Measurements from ENCODE around the gene MYH16.
"Not testable (repeated sequence)": the region's sequence is repeated elsewhere in the genome, so short reads cannot be mapped to it uniquely, and the experiment has no call there.

MYH16 gene

DNA sequence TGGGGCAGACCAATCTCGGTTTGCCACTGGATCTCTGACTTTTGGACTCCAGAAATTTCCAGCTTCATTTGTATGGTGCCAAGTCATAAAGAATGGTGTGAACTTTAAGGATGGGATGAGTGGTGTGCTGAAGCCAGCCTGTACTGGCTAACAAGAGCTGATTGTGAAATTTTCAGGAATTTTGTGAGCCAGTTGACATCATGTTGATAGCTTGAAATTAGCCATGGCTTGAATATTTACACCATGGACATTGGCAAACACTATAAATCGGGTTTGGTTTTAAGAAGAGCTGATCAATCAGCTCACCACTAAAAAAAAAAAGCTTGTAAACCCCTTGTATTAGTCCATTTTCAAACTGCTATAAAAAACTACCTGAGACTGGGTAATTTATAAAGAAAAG is 14.1 kb upstream of the MYH16 start:
- DNase-seq (ENCODE audit: low read depth): no peak

DNA sequence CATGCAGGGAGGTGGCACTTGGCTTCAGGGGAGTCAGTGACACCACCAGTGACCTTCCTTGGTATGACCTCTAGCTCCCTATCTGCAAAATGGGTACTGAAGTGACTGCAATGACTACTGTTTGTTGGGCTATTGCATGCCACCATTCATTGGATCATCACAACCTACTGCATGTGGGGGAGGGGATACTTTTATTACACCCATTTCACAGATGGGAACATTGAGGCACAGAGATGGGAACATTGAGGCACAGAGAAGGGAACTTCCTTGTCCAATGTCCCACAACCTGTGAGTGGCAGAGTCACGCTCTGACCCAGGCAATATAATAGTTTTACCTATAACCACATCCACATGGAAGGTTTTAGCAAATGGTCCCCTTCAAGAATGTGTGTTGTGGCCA is 12.2 kb upstream of the MYH16 start:
- no peak for DNase-seq (ENCODE audit: low read depth)

DNA sequence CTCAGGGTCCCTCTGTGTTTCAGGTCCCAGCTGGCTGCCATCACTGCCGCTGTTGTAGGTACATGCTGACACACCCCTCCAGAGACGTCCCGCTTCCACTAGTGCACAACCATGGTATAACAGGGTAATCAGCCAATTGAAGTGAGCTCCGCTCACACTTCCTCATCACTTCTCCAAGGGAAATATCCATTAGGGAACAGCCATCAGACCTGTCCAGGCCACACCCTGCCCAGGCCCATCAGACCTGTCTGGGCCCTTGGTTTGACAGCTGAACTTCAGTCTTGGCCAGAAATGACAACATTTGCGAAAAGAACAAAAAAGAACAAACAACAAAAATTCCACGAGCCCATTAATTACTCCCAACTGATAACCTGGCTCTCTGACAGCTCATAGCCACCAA is 11.0 kb upstream of the MYH16 start:
- no peak for DNase-seq (ENCODE audit: low read depth)

DNA sequence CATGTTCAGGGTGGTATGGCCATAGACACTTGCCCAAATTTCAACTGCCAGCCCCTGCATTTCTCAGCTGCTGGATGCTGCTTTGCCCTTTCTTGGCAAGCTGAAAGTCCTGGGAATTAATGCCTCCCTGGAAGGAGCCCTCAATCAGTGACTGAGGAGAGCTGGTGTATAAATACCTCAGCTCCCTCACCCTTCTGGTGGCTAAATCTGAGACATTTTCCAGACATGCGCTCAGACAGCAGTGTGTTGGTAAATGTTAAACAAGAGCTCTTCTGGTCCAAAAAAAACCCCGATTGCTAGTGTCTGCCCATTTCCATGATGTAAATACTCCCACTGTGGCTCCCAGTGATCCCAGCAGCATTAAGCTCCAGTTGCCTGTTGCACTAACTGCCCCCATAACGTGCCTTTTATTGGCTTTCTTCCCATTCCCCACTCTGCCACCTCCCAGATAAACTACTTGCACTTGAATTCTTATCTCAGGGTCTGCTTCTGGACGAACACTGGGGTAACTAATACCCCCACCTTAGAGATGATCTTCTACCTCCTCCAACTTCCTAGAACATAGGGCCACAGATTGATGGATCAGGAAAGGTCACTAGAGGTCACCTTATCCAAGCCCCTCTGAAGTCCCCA is 6.7 kb upstream of the MYH16 start:
- DNase-seq (ENCODE audit: low read depth): no peak

DNA sequence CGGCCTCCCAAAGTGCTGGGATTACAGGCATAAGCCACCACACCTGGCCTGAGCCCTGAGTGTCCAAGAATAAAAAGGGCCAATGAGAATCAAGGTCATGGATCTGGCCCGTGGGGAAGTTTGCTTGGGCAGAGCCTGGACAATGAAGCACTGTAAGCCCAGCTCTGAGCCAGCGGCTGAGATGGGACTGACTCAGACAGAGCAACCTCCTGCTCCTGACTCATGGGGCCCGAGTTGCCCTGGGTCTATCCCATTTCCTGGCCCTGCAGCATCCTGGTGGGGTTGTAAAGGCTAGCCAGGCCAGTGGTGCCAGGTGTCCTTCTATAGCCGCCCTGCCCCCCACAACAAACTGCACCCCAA is 5.2 kb upstream of the MYH16 start:
- no peak for DNase-seq (ENCODE audit: low read depth)

DNA sequence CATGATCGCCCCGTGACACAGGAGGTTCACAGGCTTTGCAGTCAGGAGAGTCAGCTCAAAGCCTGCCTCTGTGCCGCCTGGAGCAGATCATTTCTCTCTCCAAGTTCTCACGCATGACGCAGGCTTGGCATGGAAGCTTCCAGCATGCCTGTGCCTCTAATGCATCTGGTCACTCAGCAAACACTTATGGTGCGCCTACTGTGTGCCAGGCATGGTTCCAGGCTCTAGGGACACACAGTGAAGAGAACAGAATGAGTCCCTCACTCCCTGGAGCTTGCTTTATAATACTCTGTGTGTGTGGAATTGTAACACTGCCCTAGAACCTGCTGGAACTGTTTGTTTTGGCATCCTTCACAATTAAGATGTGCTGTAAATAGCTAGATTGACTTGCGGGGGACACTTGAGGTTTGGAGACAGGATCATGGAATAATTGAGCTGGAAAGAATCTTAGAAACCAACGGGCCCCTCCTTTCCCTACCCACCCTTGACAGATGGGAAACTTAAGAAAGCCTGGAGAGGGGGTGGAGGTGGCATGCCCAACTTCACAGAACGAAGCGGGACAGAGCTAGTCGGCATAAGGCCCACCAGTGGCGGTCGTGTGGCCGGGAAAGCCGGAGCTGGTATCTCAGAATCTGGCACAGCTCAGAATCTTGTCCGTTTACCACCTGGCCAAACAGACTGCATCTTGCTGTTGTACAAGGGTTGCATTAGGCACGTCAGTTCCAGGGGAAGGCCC is 4.6 kb upstream of the MYH16 start:
- DNase-seq (ENCODE audit: low read depth): no peak

DNA sequence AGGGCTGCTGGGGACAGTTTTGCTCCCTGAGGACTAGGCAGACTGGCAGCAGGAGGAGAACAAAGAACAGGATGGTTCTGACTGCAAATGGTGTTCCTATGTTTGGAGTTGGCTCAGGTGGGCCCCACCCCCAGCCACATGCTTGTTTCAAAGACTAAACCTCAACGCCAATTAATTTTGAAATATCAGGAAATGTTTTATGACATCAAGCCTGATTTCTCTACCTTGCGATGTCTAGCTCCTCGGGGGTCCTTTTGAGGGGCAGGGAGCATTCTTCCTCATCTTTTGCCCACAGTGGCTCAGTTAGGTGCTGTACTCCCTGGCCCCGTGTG is 4.1 kb upstream of the MYH16 start:
- DNase-seq (ENCODE audit: low read depth): no peak

DNA sequence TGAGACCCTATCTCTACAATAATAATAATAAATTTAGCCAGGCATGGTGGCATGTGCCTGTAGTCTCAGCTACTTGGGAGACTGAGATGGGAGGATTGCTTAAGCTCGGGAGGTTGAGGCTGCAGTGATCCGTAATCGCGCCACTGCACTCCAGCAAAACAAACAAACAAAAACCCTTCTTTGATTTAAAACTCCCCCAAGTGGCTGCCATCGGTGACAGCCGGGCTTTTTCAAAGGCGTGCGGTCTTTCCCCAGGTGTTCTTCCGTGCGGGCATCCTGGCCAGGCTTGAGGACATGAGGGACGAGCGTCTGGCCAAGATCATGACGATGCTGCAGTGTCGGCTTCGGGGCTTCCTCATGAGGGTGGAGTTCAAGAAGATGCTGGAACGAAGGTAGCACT is 1.9 kb upstream of the MYH16 start:
- DNase-seq (ENCODE audit: low read depth): no peak

DNA sequence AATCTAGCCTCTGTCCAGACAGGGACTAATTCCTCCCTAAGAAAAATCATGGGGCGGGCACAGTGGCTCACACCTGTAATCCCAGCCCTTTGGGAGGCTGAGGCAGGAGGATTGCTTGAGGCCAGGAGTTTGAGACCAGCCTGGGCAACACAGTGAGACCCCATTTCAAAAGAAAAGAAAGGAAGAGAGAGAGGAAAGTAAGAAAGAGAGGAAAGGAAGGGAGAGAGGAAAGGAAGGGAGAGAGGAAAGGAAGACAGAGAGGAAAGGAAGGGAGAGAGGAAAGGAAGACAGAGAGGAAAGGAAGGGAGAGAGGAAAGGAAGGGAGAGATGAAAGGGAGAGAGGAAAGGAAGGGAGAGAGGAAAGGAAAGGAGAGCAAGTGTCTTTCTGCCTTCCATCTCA is 922 bp downstream of the MYH16 start:
- not testable (repeated sequence) for DNase-seq (ENCODE audit: low read depth)

DNA sequence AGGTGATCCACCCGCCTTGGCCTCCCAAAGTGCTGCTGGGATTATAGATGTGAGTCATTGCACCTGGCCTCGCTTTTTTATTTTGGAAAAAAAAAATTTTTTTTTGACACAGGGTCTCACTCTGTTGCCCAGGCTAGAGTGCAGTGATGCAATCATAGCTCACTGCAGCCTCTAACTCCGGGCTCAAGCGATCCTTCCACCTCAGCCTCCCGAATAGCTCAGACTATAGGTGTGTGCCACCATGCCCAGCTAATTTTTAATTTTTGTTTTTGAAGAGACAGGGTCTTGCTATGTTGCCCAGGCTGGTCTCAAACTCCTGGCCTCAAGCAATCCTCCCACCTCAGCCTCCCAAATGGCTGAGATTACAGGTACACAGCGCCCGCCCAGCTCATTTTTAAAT is 2.3 kb downstream of the MYH16 start:
- DNase-seq (ENCODE audit: low read depth): not testable (repeated sequence)

DNA sequence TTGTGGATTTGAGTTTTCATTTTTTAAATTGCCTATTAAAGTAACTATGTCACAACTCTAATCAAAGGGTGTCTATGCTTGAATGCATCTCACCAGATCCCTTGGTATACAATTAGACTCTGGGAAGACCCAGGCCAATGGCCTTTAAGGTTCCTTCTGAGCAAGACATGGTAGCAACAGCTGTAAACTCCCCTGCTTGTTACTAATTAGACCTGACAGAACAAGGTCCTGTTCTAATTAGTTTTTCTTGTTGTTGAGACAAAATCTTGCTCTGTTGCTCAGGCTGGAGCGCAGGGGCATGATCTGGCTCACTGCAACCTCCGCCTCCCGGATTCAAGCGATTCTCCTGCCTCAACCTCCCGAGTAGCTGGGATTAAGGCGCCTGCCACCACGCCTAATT is 2.9 kb downstream of the MYH16 start:
- DNase-seq (ENCODE audit: low read depth): no peak

DNA sequence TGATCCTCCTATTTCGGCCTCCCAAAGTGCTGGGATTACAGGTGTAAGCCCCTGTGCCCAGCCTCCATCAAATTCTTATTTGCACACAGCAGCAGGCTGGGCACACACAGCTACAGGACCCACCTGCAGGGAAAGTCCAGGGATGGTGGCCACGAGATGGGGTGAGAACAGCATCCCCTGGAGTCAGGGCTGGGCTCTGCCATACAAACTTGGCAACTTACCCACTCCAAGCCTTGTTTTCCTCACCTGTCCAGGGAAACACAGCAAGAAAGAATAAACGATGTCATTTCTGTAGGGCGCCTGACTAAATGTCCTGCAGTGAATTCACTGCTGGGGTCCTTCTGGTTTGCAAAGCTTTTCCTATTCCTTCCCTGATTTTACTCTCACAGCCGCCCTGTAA is 5.5 kb downstream of the MYH16 start:
- DNase-seq (ENCODE audit: low read depth): no peak

DNA sequence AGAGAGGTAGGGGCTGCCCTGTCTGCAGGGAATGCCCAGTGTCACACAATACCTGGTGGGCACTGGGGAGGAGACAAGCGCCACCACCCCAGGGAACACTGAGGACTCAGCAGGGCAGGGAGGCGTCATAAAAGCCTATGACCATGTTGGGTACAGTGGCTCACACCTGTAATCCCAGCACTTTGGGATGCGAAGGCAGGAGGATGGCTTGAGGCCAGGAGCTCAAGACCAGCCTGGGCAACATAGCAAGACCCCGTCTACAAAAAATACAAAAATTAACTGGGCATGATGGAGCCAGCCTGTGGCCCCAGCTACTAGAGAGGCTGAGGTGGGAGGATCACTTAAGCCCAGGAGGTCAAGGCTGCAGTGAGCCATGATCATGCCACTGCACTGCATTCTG is 11.5 kb downstream of the MYH16 start:
- not testable (repeated sequence) for DNase-seq (ENCODE audit: low read depth)

DNA sequence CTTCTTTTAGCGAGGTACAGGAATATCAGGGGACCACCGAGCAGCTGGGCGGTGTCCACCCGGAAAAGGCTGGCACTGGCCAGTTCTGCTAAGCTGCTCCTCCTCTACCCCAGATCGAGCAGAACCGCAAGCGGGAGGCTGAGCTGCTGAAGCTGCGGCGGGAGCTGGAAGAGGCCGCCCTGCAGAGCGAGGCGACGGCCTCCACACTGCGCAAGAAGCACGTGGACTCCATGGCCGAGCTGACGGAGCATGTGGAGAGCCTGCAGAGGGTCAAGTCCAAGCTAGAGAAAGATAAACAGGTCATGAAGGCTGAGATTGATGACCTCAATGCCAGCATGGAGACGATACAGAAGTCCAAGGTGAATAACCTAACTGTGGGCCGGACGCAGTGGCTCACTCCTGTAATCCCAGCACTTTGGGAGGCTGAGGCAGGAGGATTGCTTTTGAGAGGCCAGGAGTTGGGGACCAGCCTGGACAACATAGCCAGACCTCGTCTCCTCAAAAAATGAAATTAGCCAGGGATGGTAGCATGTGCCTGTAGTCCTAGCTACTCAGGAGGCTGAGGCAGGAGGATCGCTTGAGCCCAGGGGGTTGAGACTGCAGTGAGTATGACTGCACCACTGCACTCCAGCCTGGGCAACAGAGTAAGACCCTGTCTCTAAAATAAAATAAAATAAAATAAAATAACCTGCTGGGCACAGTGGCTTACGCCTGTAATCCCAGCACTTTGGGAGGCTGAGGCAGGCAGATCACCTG is 15.3 kb downstream of the MYH16 start:
- DNase-seq (ENCODE audit: low read depth): no peak

DNA sequence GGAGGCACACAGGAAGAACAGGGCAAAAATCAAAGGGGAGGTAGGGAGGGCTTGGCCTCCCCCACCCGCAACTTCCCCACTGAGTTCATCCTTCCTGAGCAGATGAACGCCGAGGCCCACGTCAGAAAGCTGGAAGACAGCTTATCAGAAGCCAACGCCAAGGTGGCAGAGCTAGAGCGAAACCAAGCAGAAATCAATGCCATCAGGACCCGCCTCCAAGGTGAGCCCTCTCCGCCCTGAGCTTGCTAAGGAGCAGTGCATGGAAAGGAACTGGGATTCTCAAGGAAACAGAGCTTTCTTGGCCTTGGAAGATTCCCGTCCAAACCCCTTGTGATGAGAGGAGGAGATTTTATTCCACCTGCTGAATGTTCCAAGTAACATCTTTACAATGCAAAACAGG is 16.5 kb downstream of the MYH16 start:
- no peak for DNase-seq (ENCODE audit: low read depth)

DNA sequence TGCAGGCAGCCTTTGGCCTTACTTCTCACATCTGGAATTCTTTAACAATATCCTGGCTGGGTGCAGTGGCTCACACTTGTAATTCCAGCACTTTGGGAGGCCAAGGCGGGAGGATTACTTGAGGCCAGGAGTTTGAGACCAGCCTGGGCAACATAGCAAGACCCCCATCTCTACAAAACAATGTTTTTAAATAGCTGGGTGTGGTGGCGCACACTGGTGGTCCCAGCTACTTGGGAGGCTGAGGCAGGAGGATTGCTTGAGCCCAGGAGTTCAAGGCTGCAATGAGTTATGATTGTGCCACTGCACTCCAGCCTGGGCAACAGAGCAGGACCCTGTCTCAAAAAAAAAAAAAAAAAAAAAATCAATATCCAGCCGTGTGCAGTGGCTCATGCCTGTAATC is 17.5 kb downstream of the MYH16 start:
- not testable (repeated sequence) for DNase-seq (ENCODE audit: low read depth)

DNA sequence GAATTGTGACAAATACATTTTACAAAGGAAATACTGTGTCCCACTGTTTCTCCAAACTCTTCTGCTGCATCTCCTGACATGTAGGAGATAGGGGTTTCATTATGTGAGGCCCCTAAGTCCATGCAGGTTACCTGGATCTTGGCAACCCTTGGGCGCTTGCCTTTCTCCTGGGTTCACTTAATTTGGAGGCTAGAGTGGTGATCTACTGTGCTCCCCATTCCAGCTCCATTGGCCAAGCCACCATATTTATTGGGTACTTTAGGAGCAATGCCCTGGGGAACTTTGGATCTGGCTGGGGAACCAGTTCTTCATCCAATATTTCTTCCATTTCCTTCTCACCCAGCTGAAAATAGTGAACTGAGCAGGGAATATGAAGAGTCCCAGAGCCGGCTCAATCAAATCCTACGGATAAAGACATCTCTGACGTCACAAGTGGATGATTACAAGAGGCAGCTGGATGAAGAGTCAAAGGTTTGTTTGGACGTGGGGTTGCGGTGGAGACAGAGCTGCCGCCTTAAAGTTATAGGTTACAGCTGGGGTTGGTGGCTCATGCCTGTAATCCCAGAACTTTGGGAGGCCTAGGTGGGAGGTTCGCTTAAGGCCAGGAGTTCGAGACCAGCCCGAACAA is 18.5 kb downstream of the MYH16 start:
- no peak for DNase-seq (ENCODE audit: low read depth)

DNA sequence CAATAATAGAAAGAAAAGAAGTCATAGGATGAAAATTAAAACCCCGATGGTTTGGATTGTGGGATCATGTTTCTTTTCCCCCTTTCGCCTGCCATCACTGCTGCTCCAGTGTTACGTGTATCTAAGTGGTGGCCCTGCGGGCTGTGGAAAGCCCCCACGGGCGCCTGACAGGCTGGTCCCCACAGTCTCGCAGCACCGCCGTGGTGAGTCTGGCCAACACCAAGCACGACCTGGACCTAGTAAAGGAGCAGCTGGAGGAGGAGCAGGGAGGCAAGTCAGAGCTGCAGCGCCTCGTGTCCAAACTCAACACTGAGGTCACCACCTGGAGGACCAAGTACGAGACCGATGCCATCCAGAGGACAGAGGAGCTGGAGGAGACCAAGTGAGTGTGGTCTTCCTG is 19.5 kb downstream of the MYH16 start:
- DNase-seq (ENCODE audit: low read depth): no peak

DNA sequence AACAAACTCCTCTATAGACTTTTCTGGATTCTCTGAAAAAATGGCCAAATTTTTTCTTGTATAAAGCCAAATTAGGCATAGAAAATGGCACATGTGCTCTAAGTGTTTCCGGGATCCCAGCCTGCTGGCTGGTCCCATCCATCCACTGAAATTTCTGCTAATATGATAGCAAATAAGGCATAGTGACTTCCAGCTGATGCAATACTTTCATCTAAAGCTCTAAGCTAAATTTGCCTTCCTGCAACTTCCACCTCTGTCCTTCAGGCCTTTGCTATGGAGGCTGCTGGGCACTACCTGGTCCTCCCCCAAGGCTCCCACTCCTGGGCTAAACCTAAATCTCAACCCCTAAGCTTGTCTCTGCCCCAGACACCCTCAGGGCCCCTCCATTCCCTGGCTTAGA is 20.5 kb downstream of the MYH16 start:
- DNase-seq (ENCODE audit: low read depth): no peak

DNA sequence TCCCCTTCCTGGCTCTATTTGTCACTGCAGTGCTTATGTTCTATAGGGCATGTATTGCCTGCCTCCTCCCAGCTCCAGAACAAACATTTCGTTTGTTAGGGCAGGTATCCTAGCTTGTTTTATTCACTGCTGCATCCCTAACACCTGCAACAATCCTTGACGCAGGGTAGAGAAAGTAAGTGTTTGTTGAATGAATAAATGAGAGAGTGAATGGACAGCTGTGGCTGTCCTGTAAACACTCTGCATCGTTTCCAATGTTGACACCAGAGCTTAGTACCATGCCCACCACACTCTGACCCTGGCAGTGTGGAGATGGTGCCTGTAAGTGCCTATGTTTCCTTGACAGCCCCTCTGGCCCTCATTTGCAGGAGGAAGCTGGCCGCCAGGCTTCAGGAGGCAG is 21.0 kb downstream of the MYH16 start:
- no peak for DNase-seq (ENCODE audit: low read depth)

DNA sequence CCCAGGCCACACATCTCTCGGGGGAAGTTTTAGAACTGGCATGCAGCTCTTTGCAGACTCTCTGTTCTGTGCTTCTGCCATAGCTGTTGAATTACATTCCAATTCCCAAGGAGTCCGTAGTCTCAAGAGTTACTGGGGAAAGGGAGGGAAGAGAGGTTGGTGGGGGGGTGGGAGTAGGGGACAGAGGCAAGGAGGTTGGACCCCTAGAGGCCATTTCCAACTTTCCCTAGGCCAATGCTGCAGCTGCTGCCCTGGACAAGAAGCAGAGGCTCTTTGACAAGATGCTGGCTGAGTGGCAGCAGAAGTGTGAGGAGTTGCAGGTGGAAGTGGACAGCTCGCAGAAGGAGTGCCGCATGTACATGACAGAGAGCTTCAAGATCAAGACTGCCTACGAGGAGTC is 23.8 kb downstream of the MYH16 start:
- DNase-seq (ENCODE audit: low read depth): no peak

DNA sequence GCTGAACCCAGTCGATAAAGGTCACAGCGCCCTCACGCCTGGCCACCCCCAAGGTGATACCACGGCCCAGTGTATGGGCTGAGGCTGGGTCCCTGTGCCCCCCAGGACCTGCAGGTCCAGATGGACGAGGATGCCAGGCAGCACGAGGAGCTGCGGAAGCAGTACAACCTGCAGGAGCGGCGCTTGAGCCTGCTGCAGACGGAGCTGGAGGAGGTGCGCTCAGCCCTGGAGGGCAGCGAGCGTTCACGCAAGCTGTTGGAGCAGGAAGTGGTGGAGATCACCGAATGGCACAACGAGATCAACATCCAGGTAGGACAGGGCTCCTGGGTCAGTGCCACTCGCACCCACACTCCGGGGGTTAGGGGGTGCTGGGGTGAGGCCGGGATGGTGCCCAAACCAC is 28.9 kb downstream of the MYH16 start:
- no peak for DNase-seq (ENCODE audit: low read depth)

Data from activated T-helper 9 cell treated with anti-CD3 and anti-CD28 coated beads, Interleukin-2, amount 50 U/mL, for 16 hours (primary cell).